NCI-H69 (cell line): ENCODE results near the gene UTP18.
"Not testable (repeated sequence)": the region's sequence is repeated elsewhere in the genome, so short reads cannot be mapped to it uniquely, and the experiment has no call there.

Source experiments
- DNase-seq: peaks from one replicate; lab custom pipeline; 2025; lab: John Stamatoyannopoulos, UW

UTP18 gene

GRCh38 chr17:51258756-51259563 lies 1.4 kb upstream of the UTP18 start:
- peak; percentile 52 for DNase-seq

- peak; percentile 99 for DNase-seq
Observed at GRCh38 chr17:51259564-51260236, 646 bp upstream of the UTP18 start, which contains the start of gene MBTD1. Gene MBTD1 (minus strand): TSS chr17:51260049. CDS start chr17:51225161, 34,888 bp downstream.

DNA sequence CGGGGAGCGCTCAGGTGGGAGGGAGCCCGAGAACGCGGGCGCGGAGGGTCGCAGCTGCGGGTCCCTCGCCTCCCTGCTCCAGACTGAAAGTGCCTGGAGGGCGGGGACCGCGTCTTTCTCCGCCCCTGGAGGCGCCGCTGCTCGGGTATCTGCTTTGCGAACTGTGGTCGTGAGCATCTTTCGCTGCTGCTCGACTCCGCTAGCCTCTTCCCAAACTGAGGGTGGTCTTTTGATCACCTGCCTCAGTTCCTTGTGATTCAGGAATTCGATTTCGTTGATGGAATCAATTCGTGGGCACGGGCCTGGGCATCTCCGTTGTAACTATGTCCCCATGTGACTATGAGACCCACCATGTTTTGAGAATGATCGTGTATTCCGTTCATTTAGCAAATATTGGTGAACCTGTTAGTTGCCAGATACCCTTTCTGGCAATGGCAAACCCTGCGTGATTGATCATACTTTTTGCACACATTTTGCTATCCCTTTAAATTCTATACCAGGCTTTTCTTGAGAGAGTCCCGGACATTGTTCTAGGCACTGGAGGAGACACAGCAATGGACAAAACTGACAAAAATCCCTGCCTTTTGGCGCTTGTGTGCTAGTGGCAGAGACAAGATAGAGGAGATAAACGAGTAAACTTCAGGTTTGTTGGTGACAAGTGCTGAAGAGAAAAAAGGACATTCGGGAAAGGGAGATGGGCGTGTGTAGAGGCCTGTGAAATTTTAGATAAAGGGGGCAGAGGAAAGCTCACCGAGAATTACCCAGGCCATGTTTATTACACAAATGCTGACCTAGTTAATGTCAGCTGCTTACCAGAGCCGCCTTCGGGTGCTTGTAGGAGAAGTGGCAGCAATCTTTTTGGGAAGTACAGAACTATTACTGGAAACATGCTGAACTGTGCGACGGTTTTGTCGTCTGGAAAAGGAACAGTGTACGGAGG lies 948 bp downstream of the UTP18 start:
- no peak for DNase-seq

- no peak for DNase-seq
Observed at GRCh38 chr17:51263006-51263405, 2.7 kb downstream of the UTP18 start.

DNA sequence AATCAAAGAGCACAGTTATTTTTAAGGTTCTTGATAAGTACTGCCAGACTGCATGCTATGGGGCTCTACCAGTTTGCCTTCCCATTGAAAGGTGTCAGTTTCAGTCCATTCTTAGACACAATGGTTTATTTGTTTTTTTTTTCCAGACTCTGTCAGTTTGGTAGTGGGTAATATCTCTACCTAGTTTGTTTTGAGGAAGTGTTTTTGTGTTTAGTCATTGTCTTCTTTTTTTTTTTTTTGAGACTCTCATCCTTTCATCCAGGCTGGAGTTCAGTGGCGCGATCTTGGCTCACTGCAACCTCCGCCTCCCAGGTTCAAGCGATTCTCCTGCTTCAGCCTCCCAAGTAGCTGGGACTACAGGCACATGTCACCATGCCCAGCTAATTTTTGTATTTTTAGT lies 4.1 kb downstream of the UTP18 start:
- DNase-seq = not testable (repeated sequence)

- no peak for DNase-seq
Observed at GRCh38 chr17:51269991-51270390, 9.6 kb downstream of the UTP18 start.

GRCh38 chr17:51270636-51271035 lies 10.3 kb downstream of the UTP18 start:
- no peak for DNase-seq

- no peak for DNase-seq
Observed at GRCh38 chr17:51272812-51273211, 12.5 kb downstream of the UTP18 start.

GRCh38 chr17:51275381-51275780 lies 15.0 kb downstream of the UTP18 start:
- no peak for DNase-seq

- no peak for DNase-seq
Observed at GRCh38 chr17:51279183-51279582, 18.8 kb downstream of the UTP18 start.

- DNase-seq = no peak
Observed at GRCh38 chr17:51287412-51287811, 27.1 kb downstream of the UTP18 start.

GRCh38 chr17:51289696-51290111 lies 29.4 kb downstream of the UTP18 start:
- no peak for DNase-seq

- DNase-seq = not testable (repeated sequence)
Observed at GRCh38 chr17:51294338-51294737, 34.0 kb downstream of the UTP18 start.

DNA sequence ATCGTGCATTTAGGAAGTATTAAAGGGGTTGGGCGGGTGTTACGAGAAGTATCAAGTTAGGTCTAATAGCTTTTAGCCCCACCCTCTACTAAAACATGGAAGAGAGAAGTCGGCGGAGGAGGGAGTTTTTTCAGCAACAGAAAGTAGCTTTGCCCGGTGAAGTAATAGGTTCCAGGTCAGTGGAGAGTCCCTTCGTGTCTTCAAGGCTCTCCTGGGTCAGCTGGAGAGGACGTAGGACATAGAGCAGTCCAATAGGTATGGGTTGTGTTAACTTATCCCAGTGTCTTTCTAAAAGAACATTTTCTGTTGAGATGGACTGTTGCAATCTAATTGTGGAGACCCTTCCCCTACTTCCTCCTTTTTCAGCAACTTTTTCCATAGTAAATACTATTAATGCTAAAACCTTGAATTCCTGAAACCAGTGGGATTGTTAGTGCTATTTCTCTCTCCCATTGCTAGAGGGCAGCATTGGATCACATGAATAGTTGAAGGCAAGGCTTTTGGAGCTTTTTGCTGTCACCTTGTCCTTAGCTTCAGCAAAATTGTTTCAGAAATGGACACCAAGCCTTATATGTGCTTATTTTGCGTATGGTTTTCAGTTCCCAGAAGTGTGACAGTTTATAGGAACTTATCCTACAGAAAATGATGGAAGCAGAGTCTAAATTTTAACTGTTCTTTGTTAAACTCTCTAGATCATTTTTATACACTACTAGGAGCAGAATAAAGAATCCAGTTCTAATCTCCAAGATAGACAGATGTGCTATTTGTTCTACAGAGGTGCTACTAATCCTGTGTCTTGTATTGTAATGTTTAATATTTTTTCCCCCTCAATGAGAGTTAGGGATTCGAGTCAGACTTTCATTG lies 38.4 kb downstream of the UTP18 start:
- DNase-seq = peak; percentile 74

DNA sequence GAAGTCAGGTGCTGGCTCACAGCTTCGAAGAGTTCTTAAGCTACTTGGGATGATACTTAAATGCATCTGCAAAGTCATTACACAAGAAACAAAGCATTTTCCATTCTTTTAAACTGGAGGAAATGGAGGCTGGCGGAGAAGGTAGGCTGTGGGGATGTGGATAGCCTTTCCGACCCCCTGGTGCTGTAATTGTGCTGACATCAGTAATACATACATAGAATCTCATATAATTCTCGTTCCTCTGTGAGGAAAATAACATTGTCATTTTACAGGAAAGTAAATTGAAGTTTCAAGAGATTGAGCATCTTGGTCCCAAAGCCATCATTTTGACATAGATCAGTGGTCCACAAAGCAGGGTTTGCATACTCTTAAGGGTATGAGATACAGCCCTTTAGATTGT lies 39.5 kb downstream of the UTP18 start:
- no peak for DNase-seq

- DNase-seq = no peak
Observed at GRCh38 chr17:51305182-51305581, 44.8 kb downstream of the UTP18 start.

DNA sequence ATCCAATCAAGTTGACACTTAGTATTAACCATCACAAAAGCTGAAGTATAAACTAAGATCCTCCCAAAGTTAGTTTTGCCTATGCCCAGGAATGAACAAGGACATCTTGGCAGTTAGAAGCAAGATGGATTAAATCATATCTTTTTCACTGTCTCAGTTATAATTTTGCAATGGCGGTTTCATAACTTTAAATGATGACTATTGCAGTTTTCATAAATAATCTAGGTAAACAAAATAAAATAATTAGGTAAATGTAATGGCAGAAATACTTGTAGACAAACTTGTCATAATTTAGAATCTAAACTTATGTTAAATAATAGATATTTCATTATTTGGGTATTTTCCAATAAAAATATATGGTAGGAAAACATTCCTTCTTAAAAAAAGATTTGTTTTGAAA lies 51.7 kb downstream of the UTP18 start:
- not testable (repeated sequence) for DNase-seq

DNA sequence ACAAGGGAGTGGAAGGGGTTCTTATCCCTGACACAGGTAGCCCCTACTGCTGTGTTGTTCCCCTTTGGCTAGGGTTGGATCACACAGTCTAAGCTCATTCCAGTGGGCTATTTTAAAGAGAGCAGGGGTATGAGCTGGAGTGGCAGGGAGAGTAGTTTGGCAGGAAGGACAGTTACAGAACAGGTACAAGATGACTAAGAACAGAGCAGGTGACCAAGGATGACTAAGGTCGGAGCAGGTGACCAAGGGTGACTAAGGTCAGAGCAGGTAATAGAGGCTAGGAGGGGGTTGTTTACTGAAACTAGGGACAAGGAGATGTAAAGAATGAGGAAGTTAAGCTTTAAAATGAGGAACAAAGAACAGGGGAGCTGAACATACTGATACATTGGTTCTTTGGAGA lies 58.8 kb downstream of the UTP18 start:
- no peak for DNase-seq

- DNase-seq = peak; percentile 85
Observed at GRCh38 chr17:51322390-51323029, 62.2 kb downstream of the UTP18 start.

DNA sequence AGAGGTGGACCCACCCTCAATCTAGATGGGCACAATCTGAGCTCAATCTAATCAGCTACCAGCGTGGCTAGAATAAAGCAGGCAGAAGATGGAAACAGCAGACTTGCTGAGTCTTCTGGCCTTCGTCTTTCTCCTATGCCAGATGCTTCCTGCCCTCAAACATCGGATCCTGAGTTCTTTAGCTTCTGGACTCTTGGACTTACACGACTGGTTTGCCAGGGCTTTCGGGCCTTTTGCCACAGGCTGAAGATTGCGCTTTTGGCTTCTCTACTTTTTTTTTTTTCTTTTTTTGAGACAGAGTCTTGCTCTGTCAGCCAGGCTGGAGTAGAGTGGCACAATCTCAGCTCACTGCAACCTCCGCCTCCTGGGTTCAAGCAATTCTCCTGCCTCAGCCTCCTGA lies 65.1 kb downstream of the UTP18 start:
- no peak for DNase-seq
